IMR-90 (cell line): Measurements from ENCODE around the gene BASP1. TPM values are rescaled to one million over a fixed set of nuclear protein-coding genes. Genes with fewer than 3 reads are reported as not detected.

ENCODE experiments used
- ATAC-seq: fragments of 200-7000 bp; cut with Tn5 transposase; 2 replicates; pipeline ENCODE4 v1.9.1; 2020; ENCODE audit warnings: low read depth, mild to moderate bottlenecking, moderate library complexity
- BruUV-seq: library from RNA; stranded (reverse); fragments of 400-500 nt; replicated peaks from 2 replicates; lab custom pipeline; 2021; lab: Mats Ljungman, UMichigan
- CTCF ChIA-PET: fragments of 300-600 bp; formaldehyde crosslinking; extraction: SDS; loops from one replicate; lab custom pipeline; 2021; ENCODE audit warnings: antibody characterized with exemption; lab: Yijun Ruan, JAX
- POLR2A ChIA-PET: fragments of 300-600 bp; sonication (Branson Sonifier 250); formaldehyde crosslinking; loops from one replicate; lab custom pipeline; 2022; ENCODE audit warnings: antibody characterized with exemption; ENCODE audit not compliant: unreplicated experiment; lab: Charles Lee
- DNase-seq: peaks from one replicate; pipeline ENCODE4 v3.0.0; 2013
- H2AFZ ChIP-seq: replicated peaks from 2 replicates; pipeline ENCODE3; 2013; ENCODE audit warnings: low read length, mild to moderate bottlenecking; ENCODE audit not compliant: poor library complexity
- H2AK5ac ChIP-seq: 2 replicates; pipeline ENCODE4 v1.6.1; 2013; ENCODE audit warnings: low read depth, low read length, inconsistent platforms
- H2AK9ac ChIP-seq: replicated peaks from 2 replicates; pipeline ENCODE3; 2013; ENCODE audit warnings: mild to moderate bottlenecking, low read depth, low read length, moderate library complexity; ENCODE audit not compliant: poor library complexity
- H2BK120ac ChIP-seq: 2 replicates; pipeline ENCODE4 v1.6.1; 2013; ENCODE audit warnings: low read depth, low read length, inconsistent platforms
- H2BK15ac ChIP-seq: 3 replicates; pipeline ENCODE4 v1.6.1; 2013; ENCODE audit warnings: low read depth, low read length, inconsistent platforms
- H2BK20ac ChIP-seq: 2 replicates; pipeline ENCODE4 v1.6.1; 2013; ENCODE audit warnings: low read depth, mild to moderate bottlenecking, inconsistent platforms, low read length, moderate library complexity
- H2BK5ac ChIP-seq: 2 replicates; pipeline ENCODE4 v1.6.1; 2013; ENCODE audit warnings: mild to moderate bottlenecking, low read depth, low read length, inconsistent platforms; ENCODE audit not compliant: poor library complexity, severe bottlenecking
- H3K14ac ChIP-seq: replicated peaks from 2 replicates; pipeline ENCODE4 v1.6.1; 2013; ENCODE audit warnings: low read depth, low read length, inconsistent platforms
- H3K18ac ChIP-seq: 2 replicates; pipeline ENCODE4 v1.6.1; 2013; ENCODE audit warnings: low read depth, low read length, control low read depth
- H3K23ac ChIP-seq: 2 replicates; pipeline ENCODE4 v1.6.1; 2013; ENCODE audit warnings: low read depth, low read length, inconsistent platforms
- H3K27ac ChIP-seq: 2 replicates; pipeline ENCODE4 v1.5.1; 2013; ENCODE audit warnings: mild to moderate bottlenecking, control low read depth, low read length; ENCODE audit not compliant: insufficient read depth
- H3K27me3 ChIP-seq: 2 replicates; pipeline ENCODE4 v1.6.1; 2013; ENCODE audit warnings: low read length; ENCODE audit not compliant: control insufficient read depth, insufficient read depth
- H3K36me3 ChIP-seq: 2 replicates; pipeline ENCODE4 v1.6.1; 2013; ENCODE audit warnings: low read length, mixed read lengths; ENCODE audit not compliant: control insufficient read depth, insufficient read depth
- H3K4ac ChIP-seq: 2 replicates; pipeline ENCODE4 v1.6.1; 2013; ENCODE audit warnings: low read depth, low read length, inconsistent platforms
- H3K4me1 ChIP-seq: 2 replicates; pipeline ENCODE4 v1.6.1; 2013; ENCODE audit warnings: low read length, mixed read lengths; ENCODE audit not compliant: control insufficient read depth, insufficient read depth
- H3K4me2 ChIP-seq: 2 replicates; pipeline ENCODE4 v1.6.1; 2013; ENCODE audit warnings: low read depth, mild to moderate bottlenecking, control low read depth, low read length, moderate library complexity
- H3K4me3 ChIP-seq: 2 replicates; pipeline ENCODE4 v1.5.1; 2013; ENCODE audit warnings: low read depth, mild to moderate bottlenecking, control low read depth, low read length, moderate library complexity; ENCODE audit not compliant: insufficient read depth
- H3K56ac ChIP-seq: 2 replicates; pipeline ENCODE4 v1.6.1; 2013; ENCODE audit warnings: low read length, inconsistent platforms; ENCODE audit not compliant: insufficient read depth; ENCODE audit errors: extremely low read depth
- H3K79me1 ChIP-seq, 2 experiments: 2 replicates each; pipeline ENCODE4 v1.6.1; 2013; ENCODE audit warnings: low read length in 2 of 2, inconsistent platforms in 1 of 2, low read depth in 1 of 2
- H3K9ac ChIP-seq: 2 replicates; pipeline ENCODE4 v1.6.1; 2013; ENCODE audit warnings: low read depth, low read length, control low read depth
- H3K9me1 ChIP-seq: 2 replicates; pipeline ENCODE4 v1.6.1; 2013; ENCODE audit warnings: low read length, inconsistent platforms; ENCODE audit not compliant: insufficient read depth
- H3K9me3 ChIP-seq: 2 replicates; pipeline ENCODE4 v1.6.1; 2013; ENCODE audit warnings: low read length; ENCODE audit not compliant: control insufficient read depth, insufficient read depth
- H4K20me1 ChIP-seq: 2 replicates; pipeline ENCODE4 v1.6.1; 2013; ENCODE audit warnings: low read length, inconsistent platforms; ENCODE audit not compliant: insufficient read depth
- H4K5ac ChIP-seq: 2 replicates; pipeline ENCODE4 v1.6.1; 2013; ENCODE audit warnings: mild to moderate bottlenecking, low read depth, low read length, control low read depth
- H4K8ac ChIP-seq, 2 experiments: 2 replicates each; pipeline ENCODE4 v1.6.1; 2013; ENCODE audit warnings: low read depth in 2 of 2, low read length in 2 of 2, control low read depth in 1 of 2, inconsistent platforms in 1 of 2
- H4K91ac ChIP-seq: 2 replicates; pipeline ENCODE4 v1.6.1; 2013; ENCODE audit warnings: low read depth, low read length, inconsistent platforms; ENCODE audit not compliant: insufficient read depth
- BHLHE40 ChIP-seq: fragments of 150-350 bp; IDR thresholded peaks from 2 replicates; pipeline ENCODE4 v1.6.1; 2016; ENCODE audit warnings: mild to moderate bottlenecking, low read depth, low read length
- CEBPB ChIP-seq: IDR thresholded peaks from 2 replicates; pipeline ENCODE4 v1.6.1; 2012; ENCODE audit warnings: low read depth, low read length, improper control_type of control experiment
- CHD1 ChIP-seq: IDR thresholded peaks from 2 replicates; pipeline ENCODE4 v1.6.1; 2012; ENCODE audit warnings: low read depth, low read length, improper control_type of control experiment
- CTCF ChIP-seq: conservative IDR thresholded peaks from 2 replicates; pipeline ENCODE4 v1.5.1; 2012; ENCODE audit warnings: mild to moderate bottlenecking, low read depth, low read length, improper control_type of control experiment
- POLR2A ChIP-seq: IDR thresholded peaks from 2 replicates; pipeline ENCODE4 v1.6.1; 2012; ENCODE audit warnings: mild to moderate bottlenecking, low read depth, low read length
- RFX5 ChIP-seq: IDR thresholded peaks from 2 replicates; pipeline ENCODE4 v1.8.0; 2012; ENCODE audit warnings: low read depth, mild to moderate bottlenecking, low read length, moderate library complexity
- SMC3 ChIP-seq: fragments of 150-350 bp; IDR thresholded peaks from 2 replicates; pipeline ENCODE4 v1.6.1; 2016; ENCODE audit warnings: low read depth, mild to moderate bottlenecking, antibody characterized with exemption, low read length, moderate library complexity
- WGBS, 2 experiments: methylation state at CpG; one replicate each; pipeline versions ENCODE4 v1.1.5 to v1.1.7; 2013; ENCODE audit warnings: missing lambda C conversion rate in 2 of 2; ENCODE audit not compliant: insufficient read length in 1 of 2; ENCODE audit errors: extremely low coverage in 2 of 2; 5-methylcytosine and 5-hydroxymethylcytosine counted together
- dilution Hi-C: fragments of 300-500 bp; cut with HindIII; formaldehyde crosslinking; loops from one replicate; pipeline ENCODE4 v1.14.3; 2018; ENCODE audit warnings: low sequenced_read_pairs; ENCODE audit not compliant: unreplicated experiment
- in situ Hi-C: fragments of 300-500 bp; cut with MboI; formaldehyde crosslinking; loops from 3 replicates; pipeline ENCODE4 v1.14.3; 2019; ENCODE audit warnings: low sequenced_read_pairs, inconsistent platforms, mixed read lengths
- intact Hi-C: fragments of 100-400 bp; cut with micrococcal nuclease; formaldehyde crosslinking; loops from 2 replicates; pipeline ENCODE4 v1.10.0; 2022
- polyA plus RNA-seq, 3 experiments: library from polyadenylated mRNA; depleted of rRNA; stranded (reverse); fragments of >200 nt; gene quantifications; 2 replicates each; pipeline ENCODE4 v1.2.3, GENCODE V29; 2012; ENCODE audit warnings: low replicate concordance in 1 of 3
- total RNA-seq: library from RNA; depleted of rRNA; stranded (reverse); fragments of >200 nt; gene quantifications from 2 replicates; pipeline ENCODE4 v1.2.3, GENCODE V29; 2012
- TF ChIP-seq, protein P1 (sequence below): fragments of 150-350 bp; IDR thresholded peaks from 2 replicates; pipeline ENCODE4 v1.6.1; 2016; ENCODE audit warnings: low read depth, mild to moderate bottlenecking, low read length, moderate library complexity, borderline replicate concordance

Gene BASP1
- total and polyA plus RNA-seq, 2 of the 4 experiments (the other 2 are of a cell fraction), result 39.6 to 103 TPM

DNA sequence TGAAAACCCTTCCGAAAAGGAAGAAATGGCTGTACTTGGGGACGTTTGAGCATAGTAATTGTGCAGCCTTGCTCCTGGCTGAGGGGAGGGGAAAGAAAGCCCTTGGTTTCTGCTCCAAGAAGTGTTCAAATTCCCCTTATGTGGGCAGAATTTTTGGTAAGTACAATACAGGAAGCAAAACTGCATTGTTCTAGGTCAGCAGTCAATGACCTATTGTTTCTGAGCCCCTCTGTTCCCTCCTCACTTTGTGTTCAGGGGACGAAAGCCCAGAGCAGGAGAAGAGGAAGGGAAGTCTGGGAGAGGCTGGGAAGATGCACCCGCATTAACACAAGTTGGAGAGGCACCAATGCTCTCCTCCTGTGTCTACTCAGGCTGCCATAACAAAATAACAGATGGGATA is 11.9 kb downstream of the BASP1 start:
- Histone ChIP-seq H4K20me1 (peaks cover 81% of the 10 kb centered on the region), H4K5ac (no peak overlapping the region), H2AK9ac (peak overlapping the region; percentile 66), H3K23ac (0 out of 2 replicates have a peak overlapping the region, but pooled peaks have one; percentile 24), H2BK120ac (no peak overlapping the region), H3K27me3 (no peaks in the 10 kb centered on the region), H4K91ac (0 out of 2 replicates have a peak overlapping the region, but pooled peaks have one; percentile 3), H2BK5ac (peak overlapping the region; percentile 28), H3K36me3 (peaks cover 32% of the 10 kb centered on the region), H3K9me1 (peaks cover 36% of the 10 kb centered on the region), H2BK20ac (0 out of 2 replicates have a peak overlapping the region, but pooled peaks have one; percentile 16), H3K4ac (peak overlapping the region; percentile 48), H3K56ac (no peak overlapping the region), H3K79me1 (peaks cover 24 to 76% of the 10 kb centered on the region in 2 experiments), H4K8ac (peak overlapping the region in 1 of 2 experiments; percentile 16; a peak in 1 of 4 replicates), H3K18ac (peak overlapping the region; percentile 54; the same call in 1 of the 2 replicates), H2BK15ac (0 out of 3 replicates have a peak overlapping the region, but pooled peaks have one; percentile 6), H3K4me3 (no peak overlapping the region), H3K4me1 (peaks cover 22% of the 10 kb centered on the region), H3K9me3 (no peaks in the 10 kb centered on the region), H2AK5ac (peak overlapping the region; percentile 46), H3K14ac (peak overlapping the region; percentile 53; the same call in 1 of the 2 replicates), H3K27ac (no peak overlapping the region), H3K9ac (no peak overlapping the region), H3K4me2 (0 out of 2 replicates have a peak overlapping the region, but pooled peaks have one; percentile 10), H2AFZ (no peak overlapping the region)
- dilution Hi-C loops (no loop called here), in situ Hi-C loops (no loop called here), intact Hi-C loops (no loop called here)
- no CpG with 5 or more reads among the region's 4 CpGs for WGBS, 2 experiments
- DNase-seq (no peak), ATAC-seq (no peak)
- no peak for TF ChIP-seq RFX5
- no peak for TF ChIP-seq CHD1
- TF ChIP-seq CTCF, result no peak
- no peak for TF ChIP-seq SMC3
- no peak for TF ChIP-seq POLR2A
- no peak for TF ChIP-seq BHLHE40
- TF ChIP-seq CEBPB, result no peak
- TF ChIP-seq, protein P1, sequence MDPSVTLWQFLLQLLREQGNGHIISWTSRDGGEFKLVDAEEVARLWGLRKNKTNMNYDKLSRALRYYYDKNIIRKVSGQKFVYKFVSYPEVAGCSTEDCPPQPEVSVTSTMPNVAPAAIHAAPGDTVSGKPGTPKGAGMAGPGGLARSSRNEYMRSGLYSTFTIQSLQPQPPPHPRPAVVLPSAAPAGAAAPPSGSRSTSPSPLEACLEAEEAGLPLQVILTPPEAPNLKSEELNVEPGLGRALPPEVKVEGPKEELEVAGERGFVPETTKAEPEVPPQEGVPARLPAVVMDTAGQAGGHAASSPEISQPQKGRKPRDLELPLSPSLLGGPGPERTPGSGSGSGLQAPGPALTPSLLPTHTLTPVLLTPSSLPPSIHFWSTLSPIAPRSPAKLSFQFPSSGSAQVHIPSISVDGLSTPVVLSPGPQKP, result no peak
- ChIA-PET CTCF (no interaction called here), POLR2A (no interaction called here)
- BruUV-seq, result no TSS peak
